ENCODE results near the gene WNK2.

Gene WNK2

DNA sequence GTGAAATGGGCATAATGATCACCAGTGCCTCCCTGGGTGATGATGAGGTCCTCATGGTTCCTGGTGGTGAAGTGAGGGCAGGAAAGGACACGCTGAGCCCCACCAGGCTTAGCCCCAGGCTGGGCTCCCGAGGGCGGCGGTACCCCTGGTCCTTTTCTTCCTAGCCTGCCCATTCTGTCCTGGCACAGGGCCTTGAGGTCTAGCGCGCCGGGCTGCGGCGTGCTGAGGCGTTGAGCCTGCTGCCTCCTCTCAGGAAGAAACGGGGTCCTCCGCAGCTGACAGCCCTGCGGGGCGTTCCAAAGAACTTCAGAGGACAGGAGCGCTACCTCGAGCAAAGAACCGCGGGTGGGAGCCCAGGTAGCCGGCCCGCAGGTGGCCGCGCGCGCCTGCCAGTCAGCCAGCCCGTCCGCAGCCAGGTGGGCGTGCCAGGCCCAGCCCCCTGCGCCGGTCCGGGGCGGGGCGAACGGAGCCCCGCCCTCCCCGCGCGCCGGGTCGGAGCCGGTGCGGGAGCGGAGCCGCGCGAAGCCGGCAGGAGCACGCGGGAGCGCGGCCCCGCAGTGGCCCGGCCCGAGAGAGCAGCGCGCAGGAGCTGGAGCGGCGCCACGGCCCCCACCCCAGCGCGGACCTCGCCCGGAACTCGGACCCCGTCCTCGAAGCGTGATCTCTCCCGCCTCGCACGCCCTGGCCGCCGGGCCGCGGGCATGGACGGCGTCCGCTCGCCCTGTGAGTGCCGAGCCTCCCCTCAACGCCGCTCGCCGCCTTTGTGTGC is at the start of gene WNK2:
Gene WNK2 (plus strand): TSS at position 477 of the 769 bp plus-strand sequence. CDS start 791 bp downstream, outside the sequence.
- DNase-seq, result peak; percentile 26 to 47

DNA sequence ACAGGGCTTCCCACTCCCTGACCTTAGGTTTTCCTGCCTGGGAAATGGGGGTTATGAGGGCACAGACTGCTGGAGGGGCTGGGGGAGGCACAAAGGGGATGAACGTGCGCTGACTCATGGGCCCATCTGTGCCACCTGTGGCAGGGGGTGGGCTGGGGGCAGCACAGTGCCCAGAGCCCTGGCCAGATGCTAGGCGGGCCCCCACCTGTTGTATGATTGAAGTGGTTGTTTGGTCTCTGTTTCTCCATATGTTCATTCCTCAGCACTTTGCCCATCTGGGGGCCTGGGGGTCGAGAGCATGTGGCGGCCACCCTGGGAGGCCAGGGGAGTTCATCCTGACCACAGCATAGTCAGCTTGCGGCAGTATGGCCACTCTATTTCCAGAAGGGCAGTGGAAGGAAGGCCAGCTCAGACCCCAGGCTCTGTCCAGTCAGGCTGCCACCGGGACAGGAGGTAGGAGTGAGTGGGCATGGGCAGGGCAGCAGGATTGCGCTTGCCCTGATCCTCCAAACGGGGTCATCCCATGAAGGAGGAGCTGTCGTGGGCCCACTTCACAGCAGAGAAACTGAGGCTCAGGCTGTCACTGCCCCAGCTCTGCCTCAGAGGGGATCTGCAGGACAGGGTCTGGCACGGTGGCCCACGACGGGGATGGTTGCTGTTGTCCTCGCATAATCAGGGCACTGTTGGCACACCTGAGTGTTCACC is 49.0 kb upstream of the WNK2 start:
- DNase-seq, result no peak

DNA sequence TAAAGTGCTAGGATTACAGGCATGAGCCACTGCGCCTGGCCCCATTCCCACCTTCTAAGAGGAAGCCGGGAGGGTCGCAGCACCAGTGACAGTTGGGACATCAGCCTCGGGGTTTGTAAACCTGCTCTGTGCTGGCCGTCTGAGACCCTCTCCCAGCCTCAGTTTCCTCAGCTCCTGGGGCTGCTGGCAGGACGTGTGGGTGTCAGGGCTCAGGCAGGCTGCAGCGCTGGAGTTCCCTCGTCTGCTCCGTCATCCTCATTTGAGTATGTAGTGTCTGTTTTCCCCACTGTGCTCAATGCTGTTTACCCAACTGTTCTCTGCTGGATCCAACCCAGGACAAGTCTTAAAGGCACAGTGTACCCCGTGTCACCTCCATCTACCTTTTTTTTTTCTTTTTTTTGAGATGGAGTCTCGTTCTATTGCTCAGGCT is 47.9 kb upstream of the WNK2 start:
- DNase-seq, result no peak

GRCh38 chr9:93137362-93137761 is 46.6 kb upstream of the WNK2 start:
- no peak for DNase-seq

DNA sequence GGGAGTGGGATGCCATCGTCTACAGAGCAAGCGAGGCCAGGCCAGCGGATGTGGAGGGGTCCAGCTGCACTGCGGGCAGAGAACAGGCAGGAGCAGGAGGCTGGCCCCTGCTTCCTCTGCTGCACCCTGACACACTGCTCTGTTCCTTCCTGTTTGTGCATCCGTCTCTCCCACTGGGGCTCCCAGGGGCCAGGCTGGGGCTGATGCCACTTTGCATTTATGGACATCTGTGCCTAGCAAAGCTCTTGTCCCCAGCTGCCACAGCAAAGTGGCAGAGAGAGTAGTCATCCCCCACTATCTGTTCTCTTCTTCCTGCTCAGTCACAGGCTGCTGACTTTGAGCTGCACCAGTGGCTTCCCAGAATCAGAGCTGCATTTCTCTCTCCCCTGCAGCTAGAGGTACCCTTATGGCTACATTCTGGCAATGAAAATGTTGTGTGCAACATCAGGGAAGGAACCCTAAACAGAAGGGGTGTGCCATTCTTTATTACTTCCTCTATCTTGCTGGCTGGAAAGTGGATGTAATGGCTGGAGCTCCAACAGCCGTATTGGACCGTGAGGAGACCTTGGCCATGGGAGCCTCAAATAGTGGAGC is 45.7 kb upstream of the WNK2 start:
- no peak for DNase-seq

- no peak for DNase-seq
These were observed 44.4 kb upstream of the WNK2 start for GRCh38 chr9:93139365-93140182.

- DNase-seq, result no peak
These were observed 42.0 kb upstream of the WNK2 start for GRCh38 chr9:93141771-93142483.

DNA sequence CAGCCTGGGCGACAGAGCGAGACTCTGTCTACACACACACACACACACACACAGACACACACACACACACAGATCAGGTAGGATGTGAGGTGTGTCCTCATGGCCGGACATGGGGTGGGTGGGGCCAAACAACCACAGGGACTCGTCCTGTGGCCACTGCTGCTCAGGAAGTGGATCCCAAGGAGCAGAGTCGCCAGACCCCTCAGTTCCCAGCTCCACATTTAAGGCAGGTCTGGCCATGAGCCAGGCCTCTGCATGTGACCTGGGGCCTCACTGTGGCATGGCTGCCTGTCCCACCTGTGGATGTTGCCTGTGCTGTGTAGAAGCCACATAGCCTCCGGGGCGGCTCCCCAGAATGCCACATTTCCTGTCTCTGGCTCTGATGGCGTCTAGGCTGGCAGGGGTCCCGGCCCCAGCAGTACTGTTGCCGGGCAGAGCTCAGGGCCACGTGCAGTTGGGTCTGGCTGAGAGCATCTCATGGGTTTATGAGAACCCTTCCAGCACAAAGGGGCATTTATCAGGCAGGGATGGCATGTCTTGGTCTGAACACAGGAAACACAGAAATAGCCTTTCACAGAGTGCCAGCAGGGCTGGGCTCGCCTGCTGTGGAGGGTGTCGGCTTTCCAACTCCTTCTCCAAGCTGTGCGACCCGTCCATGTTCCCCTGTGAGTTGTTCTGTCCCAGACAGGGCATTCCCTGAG is 40.0 kb upstream of the WNK2 start:
- peak; percentile 40 to 48 for DNase-seq

GRCh38 chr9:93146696-93147095 is 37.2 kb upstream of the WNK2 start:
- DNase-seq, result peak; percentile 50 to 66

GRCh38 chr9:93147632-93148031 is 36.3 kb upstream of the WNK2 start:
- no peak for DNase-seq

DNA sequence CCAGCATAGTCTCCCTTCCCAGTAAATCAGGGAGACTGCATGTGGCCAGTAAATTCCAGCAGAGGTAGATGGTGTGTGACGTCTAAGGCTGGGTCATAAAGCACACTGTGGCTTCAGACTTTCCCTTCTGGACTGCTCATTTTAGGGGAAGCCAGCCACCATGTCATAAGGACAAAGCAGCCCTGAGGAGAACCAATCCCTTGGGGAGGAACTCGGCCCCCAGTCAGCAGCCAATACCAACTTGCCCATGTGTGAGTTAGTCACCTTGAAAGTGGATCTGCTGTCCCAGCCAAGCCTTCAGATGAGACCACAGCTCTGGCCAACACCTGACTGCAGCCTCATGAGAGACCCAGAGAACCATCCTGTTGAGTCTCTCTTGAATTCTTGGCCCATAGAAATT is 35.2 kb upstream of the WNK2 start:
- no peak for DNase-seq

- no peak for DNase-seq
These were observed 34.6 kb upstream of the WNK2 start for GRCh38 chr9:93149361-93149760.

DNA sequence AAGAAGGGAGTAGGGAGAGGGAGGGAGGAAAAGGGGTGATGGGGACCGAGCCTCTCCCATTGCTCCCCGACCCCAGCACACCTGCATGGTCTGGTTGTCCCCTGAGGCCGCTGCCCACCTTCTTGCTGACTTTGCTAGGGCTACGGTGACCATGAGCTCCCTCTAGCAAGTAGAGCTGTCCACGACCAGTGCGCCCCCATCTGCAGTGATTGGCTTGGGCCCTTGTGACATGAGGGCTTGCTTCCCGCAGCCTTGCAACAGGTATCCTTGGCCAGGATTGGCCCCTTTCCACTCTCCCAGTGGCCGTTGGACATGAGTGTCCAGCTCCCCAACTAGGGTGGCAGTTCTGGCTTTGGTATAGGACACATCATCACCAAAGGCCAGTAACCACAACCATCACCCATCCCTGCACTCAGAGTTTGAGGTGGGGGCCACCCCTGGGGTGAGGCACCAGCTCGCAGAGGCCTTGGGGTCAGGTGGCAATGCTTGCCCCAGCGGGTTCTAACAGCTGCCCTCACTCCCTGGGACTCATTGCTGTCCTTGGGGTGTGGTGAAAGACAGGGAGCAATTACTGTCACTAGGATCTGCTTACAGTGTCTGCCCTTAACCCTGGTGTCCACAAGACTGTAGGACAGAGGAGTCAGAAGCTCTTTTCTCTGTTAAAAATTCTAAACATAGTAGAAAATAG is 32.7 kb upstream of the WNK2 start:
- DNase-seq, result no peak

DNA sequence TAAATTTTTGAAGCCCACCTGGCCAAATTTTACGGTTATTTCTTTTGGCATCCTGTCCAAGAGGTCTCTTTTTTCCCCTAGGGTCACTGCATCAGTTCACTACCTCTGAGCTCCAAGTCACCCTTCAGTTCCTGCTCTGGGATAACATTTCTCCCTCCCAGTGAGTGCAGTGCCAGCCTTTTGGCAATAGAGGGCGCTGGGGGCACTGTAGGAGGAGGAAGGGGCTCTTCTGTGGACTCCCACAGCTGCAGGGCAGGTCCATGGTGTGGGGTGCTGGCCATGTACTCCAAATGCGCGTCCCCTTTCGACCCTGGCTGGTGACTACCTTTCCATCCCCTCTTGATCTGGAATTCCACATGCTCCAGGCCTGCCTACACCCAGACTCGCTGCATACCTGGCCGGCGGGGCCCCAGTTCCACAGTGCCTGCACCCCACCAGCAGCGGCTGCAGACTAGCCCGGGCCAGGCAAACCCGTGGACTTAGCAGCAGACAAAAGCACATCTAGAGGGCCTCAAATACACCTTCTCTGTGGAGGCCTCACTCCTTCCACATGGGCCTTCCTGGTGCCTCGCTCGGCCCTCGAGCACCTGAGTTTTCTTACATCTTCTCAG is 29.5 kb upstream of the WNK2 start:
- peak; percentile 46 to 67 for DNase-seq

- DNase-seq, result no peak
These were observed 28.0 kb upstream of the WNK2 start for GRCh38 chr9:93155716-93156474.

DNA sequence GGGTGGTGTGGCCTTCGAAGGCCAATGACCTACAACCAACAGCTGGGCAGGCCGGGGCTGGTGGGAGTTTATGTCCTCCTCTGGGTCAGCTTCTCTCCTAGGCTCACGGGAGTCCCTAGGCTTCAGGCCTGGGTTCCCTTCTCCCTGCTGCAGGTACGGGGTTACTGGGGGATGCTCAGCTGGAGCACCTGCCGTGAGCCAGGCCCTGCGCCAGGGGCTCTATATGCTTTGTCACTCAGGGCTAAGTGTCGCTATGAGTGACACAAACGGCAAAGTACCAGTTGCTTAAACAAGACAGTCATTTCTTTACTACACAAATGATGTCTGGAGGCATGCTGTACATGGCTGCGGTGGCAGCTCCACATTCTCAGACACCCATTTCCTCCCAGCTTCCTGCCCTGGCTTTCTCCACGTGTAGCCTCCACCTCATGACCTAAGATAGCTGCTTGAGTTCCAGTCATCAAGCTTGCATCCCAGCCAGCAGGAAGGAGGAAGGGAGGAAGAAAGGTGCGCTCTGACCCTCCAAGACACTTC is 27.4 kb upstream of the WNK2 start:
- peak; percentile 64 to 73 for DNase-seq

DNA sequence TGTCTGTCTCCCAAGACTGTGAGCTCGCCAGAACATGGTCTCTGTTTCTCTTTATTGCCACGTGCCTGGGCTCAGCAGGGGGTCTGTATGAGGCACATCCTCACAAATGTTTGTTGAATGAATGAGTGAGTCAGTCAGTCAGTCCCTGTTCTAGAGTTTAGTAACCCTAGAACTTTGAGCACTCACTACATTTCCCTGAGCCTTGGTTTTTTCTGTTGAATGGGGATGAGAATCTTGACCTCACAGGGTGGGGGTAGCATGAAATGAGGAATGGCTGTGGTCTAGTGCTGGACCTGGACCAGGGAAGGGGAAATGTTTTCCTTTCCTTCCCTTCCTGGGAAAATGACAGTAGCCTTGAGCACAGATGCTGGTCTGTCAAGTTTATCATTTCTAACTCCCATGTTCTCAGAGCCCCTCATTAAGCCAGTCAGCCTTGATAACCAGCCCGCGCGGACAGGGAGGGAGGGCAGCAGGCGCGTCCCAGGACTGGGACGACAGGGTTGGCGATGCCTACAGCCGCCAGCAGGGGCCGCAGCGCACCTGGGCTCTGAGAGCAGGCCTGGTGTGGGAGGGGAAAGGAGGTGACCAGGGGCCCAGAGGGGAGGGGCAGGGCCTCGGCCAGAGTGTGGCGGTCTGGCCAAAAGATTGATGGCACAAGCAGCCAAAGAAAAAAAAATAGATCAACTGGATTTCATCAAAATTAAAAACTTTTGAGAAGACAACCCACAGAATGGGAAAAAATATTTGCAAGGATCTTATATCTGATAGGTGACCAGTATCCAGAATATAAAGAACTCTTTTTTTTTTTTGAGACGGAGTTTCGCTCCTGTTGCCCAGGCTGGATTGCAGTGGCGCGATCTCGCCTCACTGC is 24.1 kb upstream of the WNK2 start:
- peak; percentile 81 to 87 for DNase-seq

GRCh38 chr9:93161786-93162562 is 22.0 kb upstream of the WNK2 start:
- DNase-seq, result no peak
